ENCODE measurements around the gene USP16. TPM values are rescaled to one million over a fixed set of nuclear protein-coding genes. Genes with fewer than 3 reads are reported as not detected.

USP16 gene
- total and polyA plus RNA-seq, 2 of the 13 experiments (the other 11 are each of a cell fraction or from before 2014, with no cell fraction given): 16.5 to 46.9 TPM

GRCh38 chr21:29024474-29025327 lies at the start of gene USP16 (continued):
- TF ChIP-seq, protein P1, sequence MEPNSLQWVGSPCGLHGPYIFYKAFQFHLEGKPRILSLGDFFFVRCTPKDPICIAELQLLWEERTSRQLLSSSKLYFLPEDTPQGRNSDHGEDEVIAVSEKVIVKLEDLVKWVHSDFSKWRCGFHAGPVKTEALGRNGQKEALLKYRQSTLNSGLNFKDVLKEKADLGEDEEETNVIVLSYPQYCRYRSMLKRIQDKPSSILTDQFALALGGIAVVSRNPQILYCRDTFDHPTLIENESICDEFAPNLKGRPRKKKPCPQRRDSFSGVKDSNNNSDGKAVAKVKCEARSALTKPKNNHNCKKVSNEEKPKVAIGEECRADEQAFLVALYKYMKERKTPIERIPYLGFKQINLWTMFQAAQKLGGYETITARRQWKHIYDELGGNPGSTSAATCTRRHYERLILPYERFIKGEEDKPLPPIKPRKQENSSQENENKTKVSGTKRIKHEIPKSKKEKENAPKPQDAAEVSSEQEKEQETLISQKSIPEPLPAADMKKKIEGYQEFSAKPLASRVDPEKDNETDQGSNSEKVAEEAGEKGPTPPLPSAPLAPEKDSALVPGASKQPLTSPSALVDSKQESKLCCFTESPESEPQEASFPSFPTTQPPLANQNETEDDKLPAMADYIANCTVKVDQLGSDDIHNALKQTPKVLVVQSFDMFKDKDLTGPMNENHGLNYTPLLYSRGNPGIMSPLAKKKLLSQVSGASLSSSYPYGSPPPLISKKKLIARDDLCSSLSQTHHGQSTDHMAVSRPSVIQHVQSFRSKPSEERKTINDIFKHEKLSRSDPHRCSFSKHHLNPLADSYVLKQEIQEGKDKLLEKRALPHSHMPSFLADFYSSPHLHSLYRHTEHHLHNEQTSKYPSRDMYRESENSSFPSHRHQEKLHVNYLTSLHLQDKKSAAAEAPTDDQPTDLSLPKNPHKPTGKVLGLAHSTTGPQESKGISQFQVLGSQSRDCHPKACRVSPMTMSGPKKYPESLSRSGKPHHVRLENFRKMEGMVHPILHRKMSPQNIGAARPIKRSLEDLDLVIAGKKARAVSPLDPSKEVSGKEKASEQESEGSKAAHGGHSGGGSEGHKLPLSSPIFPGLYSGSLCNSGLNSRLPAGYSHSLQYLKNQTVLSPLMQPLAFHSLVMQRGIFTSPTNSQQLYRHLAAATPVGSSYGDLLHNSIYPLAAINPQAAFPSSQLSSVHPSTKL (CRISPR knock-in tag; IDR thresholded peaks at IDR 0.05): peak; percentile 27; the same call in 1 of the 2 replicates
- TF ChIP-seq ZNF468 (CRISPR knock-in tag; IDR thresholded peaks at IDR 0.05) (no peak), HOXA3 (CRISPR knock-in tag; IDR thresholded peaks at IDR 0.05) (peak; percentile 79), NCOA5 (CRISPR knock-in tag; IDR thresholded peaks at IDR 0.05) (0 out of 2 replicates have a peak, but pooled peaks have one; percentile 26), MYPOP (CRISPR knock-in tag; IDR thresholded peaks at IDR 0.05) (no peak), HNF4A (CRISPR knock-in tag; IDR thresholded peaks at IDR 0.05) (peak; percentile 63; the same call in 1 of the 2 replicates), ZNF569 (CRISPR knock-in tag; IDR thresholded peaks at IDR 0.05; ENCODE audit: borderline replicate concordance) (no peak), MYC (CRISPR knock-in tag; IDR thresholded peaks at IDR 0.05; ENCODE audit: borderline replicate concordance) (peak; percentile 85), SOX5 (CRISPR knock-in tag; IDR thresholded peaks at IDR 0.05; ENCODE audit: borderline replicate concordance) (0 out of 2 replicates have a peak, but pooled peaks have one; percentile 11), HNRNPK (IDR thresholded peaks at IDR 0.05; ENCODE audit: low read depth, low read length, poor library complexity, severe bottlenecking) (no peak), ZNF331 (CRISPR knock-in tag; IDR thresholded peaks at IDR 0.05) (peak; percentile 32; the same call in 1 of the 2 replicates), ZNF674 (CRISPR knock-in tag; IDR thresholded peaks at IDR 0.05; ENCODE audit: low read depth) (no peak), GPN1 (CRISPR knock-in tag; IDR thresholded peaks at IDR 0.05; ENCODE audit: borderline replicate concordance) (no peak), CBX1 (IDR thresholded peaks at IDR 0.05; ENCODE audit: low read depth) (peak; percentile 30), MTA3 (CRISPR knock-in tag; IDR thresholded peaks at IDR 0.05) (no peak), HES4 (CRISPR knock-in tag; IDR thresholded peaks at IDR 0.05; ENCODE audit: borderline replicate concordance) (no peak), BHLHE40 (IDR thresholded peaks at IDR 0.05; ENCODE audit: low read length) (peak; percentile 1; the same call in 1 of the 2 replicates)
- TF ChIP-seq, protein P2, sequence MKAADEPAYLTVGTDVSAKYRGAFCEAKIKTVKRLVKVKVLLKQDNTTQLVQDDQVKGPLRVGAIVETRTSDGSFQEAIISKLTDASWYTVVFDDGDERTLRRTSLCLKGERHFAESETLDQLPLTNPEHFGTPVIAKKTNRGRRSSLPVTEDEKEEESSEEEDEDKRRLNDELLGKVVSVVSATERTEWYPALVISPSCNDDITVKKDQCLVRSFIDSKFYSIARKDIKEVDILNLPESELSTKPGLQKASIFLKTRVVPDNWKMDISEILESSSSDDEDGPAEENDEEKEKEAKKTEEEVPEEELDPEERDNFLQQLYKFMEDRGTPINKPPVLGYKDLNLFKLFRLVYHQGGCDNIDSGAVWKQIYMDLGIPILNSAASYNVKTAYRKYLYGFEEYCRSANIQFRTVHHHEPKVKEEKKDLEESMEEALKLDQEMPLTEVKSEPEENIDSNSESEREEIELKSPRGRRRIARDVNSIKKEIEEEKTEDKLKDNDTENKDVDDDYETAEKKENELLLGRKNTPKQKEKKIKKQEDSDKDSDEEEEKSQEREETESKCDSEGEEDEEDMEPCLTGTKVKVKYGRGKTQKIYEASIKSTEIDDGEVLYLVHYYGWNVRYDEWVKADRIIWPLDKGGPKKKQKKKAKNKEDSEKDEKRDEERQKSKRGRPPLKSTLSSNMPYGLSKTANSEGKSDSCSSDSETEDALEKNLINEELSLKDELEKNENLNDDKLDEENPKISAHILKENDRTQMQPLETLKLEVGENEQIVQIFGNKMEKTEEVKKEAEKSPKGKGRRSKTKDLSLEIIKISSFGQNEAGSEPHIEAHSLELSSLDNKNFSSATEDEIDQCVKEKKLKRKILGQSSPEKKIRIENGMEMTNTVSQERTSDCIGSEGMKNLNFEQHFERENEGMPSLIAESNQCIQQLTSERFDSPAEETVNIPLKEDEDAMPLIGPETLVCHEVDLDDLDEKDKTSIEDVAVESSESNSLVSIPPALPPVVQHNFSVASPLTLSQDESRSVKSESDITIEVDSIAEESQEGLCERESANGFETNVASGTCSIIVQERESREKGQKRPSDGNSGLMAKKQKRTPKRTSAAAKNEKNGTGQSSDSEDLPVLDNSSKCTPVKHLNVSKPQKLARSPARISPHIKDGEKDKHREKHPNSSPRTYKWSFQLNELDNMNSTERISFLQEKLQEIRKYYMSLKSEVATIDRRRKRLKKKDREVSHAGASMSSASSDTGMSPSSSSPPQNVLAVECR (CRISPR knock-in tag; IDR thresholded peaks at IDR 0.05; ENCODE audit: borderline replicate concordance): peak; percentile 89
- TF ChIP-seq, protein P3, sequence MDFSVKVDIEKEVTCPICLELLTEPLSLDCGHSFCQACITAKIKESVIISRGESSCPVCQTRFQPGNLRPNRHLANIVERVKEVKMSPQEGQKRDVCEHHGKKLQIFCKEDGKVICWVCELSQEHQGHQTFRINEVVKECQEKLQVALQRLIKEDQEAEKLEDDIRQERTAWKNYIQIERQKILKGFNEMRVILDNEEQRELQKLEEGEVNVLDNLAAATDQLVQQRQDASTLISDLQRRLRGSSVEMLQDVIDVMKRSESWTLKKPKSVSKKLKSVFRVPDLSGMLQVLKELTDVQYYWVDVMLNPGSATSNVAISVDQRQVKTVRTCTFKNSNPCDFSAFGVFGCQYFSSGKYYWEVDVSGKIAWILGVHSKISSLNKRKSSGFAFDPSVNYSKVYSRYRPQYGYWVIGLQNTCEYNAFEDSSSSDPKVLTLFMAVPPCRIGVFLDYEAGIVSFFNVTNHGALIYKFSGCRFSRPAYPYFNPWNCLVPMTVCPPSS (IDR thresholded peaks at IDR 0.05): no peak

Measured in HepG2 (cell line).